WERI-Rb-1 (cell line): ENCODE results near the gene MBTPS1.

Experiments
- DNase-seq: peaks from one replicate; pipeline ENCODE4 v3.0.0-alpha.2; 2020
- H3K27ac ChIP-seq: fragments of 250-450 bp; sonication (Bioruptor Pico); 2 replicates; pipeline ENCODE4 v1.5.1; 2020; ENCODE audit warnings: mild to moderate bottlenecking, moderate library complexity
- H3K27me3 ChIP-seq: fragments of 250-450 bp; sonication (Bioruptor Pico); 2 replicates; pipeline ENCODE4 v1.5.1; 2021; ENCODE audit warnings: mild to moderate bottlenecking, low read depth, moderate library complexity; ENCODE audit not compliant: insufficient read depth, severe bottlenecking
- H3K36me3 ChIP-seq: fragments of 250-450 bp; sonication (Bioruptor Pico); 2 replicates; pipeline ENCODE4 v1.5.1; 2020; ENCODE audit warnings: mild to moderate bottlenecking, moderate library complexity
- H3K4me3 ChIP-seq: 2 replicates; pipeline ENCODE4 v1.5.1; 2011; ENCODE audit warnings: low read depth, mild to moderate bottlenecking, control low read depth, low read length
- H3K9me3 ChIP-seq: fragments of 250-450 bp; sonication (Bioruptor Pico); 2 replicates; pipeline ENCODE4 v1.5.1; 2021; ENCODE audit warnings: mild to moderate bottlenecking, moderate library complexity; ENCODE audit not compliant: severe bottlenecking
- CTCF ChIP-seq: IDR thresholded peaks from 2 replicates; pipeline ENCODE4 v1.5.1; 2011; ENCODE audit warnings: low read depth, mild to moderate bottlenecking, control low read depth, inconsistent platforms, low read length

MBTPS1 gene

GRCh38 chr16:84021488-84021887 lies 95.3 kb downstream of the MBTPS1 start:
- TF ChIP-seq CTCF = no peak
- no peaks in the 10 kb centered on the region for H3K36me3 ChIP-seq
- H3K27me3 ChIP-seq = no peaks in the 10 kb centered on the region
- H3K9me3 ChIP-seq = no peaks in the 10 kb centered on the region
- no peak for DNase-seq
- H3K4me3 ChIP-seq = no peak overlapping the region
- no peak overlapping the region for H3K27ac ChIP-seq

DNA sequence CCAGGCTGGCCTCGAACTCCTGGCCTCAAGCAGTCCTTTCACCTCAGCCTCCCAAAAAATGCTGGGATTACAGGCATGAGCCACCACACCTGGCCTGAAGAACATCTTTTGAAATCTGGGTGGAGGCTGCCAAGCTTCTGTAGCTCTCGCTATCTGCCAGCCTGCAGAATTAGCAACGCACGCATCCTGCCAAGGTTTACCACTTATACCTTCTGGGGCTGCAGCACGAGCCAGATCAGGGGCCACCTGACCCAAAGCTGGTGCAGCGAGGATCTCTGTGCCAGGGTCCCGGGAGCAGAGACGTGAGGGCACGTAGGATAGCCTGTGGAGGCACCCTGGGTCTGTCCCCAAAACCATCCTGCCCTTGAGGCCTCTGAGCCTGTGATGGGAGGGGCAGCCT lies 96.4 kb downstream of the MBTPS1 start:
- DNase-seq = no peak
- no peak overlapping the region for H3K27ac ChIP-seq
- no peak for TF ChIP-seq CTCF

DNA sequence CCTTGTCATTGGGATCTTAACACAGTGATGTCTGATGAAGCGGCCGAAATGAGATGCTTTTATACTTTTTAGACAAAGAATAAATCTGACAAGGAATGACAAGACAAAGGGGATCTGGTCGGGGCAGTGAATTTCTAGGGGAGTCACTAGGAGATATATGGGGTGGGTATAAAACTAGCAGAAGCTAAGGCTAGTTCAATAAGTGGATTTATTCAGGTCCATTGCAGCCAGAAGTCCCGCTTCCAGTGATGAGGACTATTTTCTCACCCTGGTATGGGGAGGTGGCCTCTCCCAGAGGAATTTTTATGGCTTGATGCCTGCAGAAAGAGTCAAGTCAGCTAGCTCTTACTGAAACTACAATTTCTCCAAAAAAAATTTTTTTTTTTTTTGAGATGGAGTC lies 98.0 kb downstream of the MBTPS1 start:
- Histone ChIP-seq H3K27me3 (no peaks in the 10 kb centered on the region), H3K9me3 (no peaks in the 10 kb centered on the region), H3K27ac (no peak overlapping the region), H3K4me3 (no peak overlapping the region), H3K36me3 (no peaks in the 10 kb centered on the region)
- TF ChIP-seq CTCF = no peak
- DNase-seq = no peak

More for the DNA sequence above, 96.4 kb downstream of the MBTPS1 start:
- Histone ChIP-seq H3K27me3 (no peaks in the 10 kb centered on the region), H3K36me3 (no peaks in the 10 kb centered on the region), H3K4me3 (no peak overlapping the region), H3K9me3 (no peaks in the 10 kb centered on the region)

DNA sequence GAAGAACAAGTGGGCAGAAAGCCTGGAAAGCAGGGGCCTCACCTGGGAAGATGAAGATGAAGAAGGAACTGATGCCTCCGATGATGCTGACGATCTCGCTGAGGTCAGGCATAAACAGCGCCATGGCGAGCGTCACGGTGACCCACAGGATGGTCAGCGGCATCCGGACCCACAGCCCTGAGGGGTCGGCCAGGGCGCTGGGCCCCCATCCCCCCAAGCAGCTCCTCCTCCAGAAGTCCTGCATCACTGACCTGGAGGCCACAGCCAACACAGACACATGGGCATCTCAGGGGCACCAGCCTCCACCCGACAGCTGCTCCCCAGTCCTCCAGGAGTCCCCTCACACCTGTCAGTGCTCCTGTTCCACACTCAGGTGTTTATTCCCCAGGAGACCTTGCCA lies 100.3 kb downstream of the MBTPS1 start:
- DNase-seq = no peak
- no peaks in the 10 kb centered on the region for H3K9me3 ChIP-seq
- TF ChIP-seq CTCF = no peak
- no peak overlapping the region for H3K27ac ChIP-seq
- no peaks in the 10 kb centered on the region for H3K36me3 ChIP-seq
- no peak overlapping the region for H3K4me3 ChIP-seq
- H3K27me3 ChIP-seq = no peaks in the 10 kb centered on the region

- TF ChIP-seq CTCF = no peak
- H3K27ac ChIP-seq = no peak overlapping the region
- DNase-seq = no peak
- no peaks in the 10 kb centered on the region for H3K9me3 ChIP-seq
- H3K4me3 ChIP-seq = no peak overlapping the region
- H3K27me3 ChIP-seq = no peaks in the 10 kb centered on the region
- H3K36me3 ChIP-seq = no peaks in the 10 kb centered on the region
Measured at GRCh38 chr16:84015399-84015798, 101.3 kb downstream of the MBTPS1 start.

DNA sequence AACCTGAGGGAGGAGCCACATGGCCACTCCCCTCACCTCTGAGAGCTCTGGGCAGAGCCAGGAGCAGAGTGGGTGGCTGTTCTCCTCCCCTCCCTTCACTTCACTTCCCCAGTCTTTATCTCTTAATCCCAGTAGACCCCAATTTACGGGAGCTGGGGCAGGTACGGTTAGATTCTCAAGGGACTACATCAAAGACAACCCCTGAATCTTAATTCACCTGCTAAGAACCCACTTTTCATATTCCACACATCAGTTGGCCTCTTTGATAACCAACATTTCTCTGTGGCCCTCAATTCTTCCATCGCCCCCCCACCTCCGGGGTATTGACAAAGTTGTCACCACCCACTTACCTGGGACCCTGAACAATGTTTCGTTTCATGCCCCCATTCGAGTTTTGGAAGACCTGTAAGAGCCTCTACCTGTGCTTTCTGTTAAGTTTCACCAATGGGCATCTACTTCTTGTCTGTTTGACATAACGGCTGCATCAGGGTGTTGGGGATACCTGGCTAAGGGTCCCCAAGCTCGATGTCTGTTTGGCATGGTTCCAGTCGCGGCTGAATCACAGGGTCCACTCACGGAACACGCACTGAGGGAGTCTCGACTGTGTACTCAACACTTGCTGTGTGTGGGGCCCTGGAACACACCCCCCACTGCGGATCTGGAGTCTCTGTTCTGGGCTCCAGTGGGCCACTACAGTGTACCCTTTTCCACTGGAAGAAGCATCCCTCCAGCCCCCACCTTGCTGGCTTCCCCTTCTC lies 102.0 kb downstream of the MBTPS1 start:
- Histone ChIP-seq H3K27me3 (no peaks in the 10 kb centered on the region), H3K27ac (no peak overlapping the region), H3K9me3 (no peaks in the 10 kb centered on the region), H3K4me3 (no peak overlapping the region), H3K36me3 (no peaks in the 10 kb centered on the region)
- no peak for DNase-seq
- no peak for TF ChIP-seq CTCF
